ENCODE data around the gene BAZ1A.

DNA sequence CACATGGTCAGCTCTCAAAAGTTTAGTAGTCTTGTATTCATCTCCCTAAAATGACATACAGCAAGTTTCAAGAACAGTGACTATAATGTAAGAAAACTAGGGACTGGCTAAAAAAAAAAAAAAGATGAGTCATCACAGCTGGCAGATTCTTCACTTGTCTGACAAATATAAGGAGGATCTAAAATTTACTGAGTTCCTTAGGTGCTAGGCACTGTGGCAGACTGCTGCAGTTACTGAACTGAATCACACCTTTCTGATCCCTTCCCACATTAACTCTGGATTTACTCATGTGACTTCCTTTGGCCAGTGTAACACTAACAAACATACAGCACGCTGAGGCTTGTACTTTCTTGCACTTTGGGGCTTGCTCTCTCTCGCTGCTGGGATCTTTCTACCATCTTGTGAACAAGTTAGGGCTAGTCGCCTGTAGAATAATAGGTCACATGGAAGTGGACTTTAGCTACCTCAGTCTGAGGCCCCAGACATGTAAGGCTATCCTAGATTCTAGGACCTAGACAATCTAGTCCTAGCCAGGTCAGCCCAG lies 32.1 kb downstream of the BAZ1A start:
- TF ChIP-seq, protein P1, sequence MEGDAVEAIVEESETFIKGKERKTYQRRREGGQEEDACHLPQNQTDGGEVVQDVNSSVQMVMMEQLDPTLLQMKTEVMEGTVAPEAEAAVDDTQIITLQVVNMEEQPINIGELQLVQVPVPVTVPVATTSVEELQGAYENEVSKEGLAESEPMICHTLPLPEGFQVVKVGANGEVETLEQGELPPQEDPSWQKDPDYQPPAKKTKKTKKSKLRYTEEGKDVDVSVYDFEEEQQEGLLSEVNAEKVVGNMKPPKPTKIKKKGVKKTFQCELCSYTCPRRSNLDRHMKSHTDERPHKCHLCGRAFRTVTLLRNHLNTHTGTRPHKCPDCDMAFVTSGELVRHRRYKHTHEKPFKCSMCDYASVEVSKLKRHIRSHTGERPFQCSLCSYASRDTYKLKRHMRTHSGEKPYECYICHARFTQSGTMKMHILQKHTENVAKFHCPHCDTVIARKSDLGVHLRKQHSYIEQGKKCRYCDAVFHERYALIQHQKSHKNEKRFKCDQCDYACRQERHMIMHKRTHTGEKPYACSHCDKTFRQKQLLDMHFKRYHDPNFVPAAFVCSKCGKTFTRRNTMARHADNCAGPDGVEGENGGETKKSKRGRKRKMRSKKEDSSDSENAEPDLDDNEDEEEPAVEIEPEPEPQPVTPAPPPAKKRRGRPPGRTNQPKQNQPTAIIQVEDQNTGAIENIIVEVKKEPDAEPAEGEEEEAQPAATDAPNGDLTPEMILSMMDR (IDR thresholded peaks at IDR 0.05) = no peak
- TF ChIP-seq EZH2 (IDR thresholded peaks at IDR 0.05; ENCODE audit: borderline replicate concordance, insufficient read depth, low read depth, low read length, poor library complexity, severe bottlenecking) = no peak
